ACC112 (cell line): ENCODE measurements around the gene GLO1.

Source experiments
- H2AFZ ChIP-seq: fragments of 200-600 bp; sonication (generic); one replicate; pipeline ENCODE4 v1.6.0; 2017; ENCODE audit warnings: antibody characterized with exemption, low read length; ENCODE audit not compliant: unreplicated experiment
- H3K27ac ChIP-seq: fragments of 200-600 bp; sonication (generic); 2 replicates; pipeline ENCODE4 v1.5.1; 2014; ENCODE audit warnings: low read depth, mild to moderate bottlenecking, antibody characterized with exemption, low read length, moderate library complexity
- H3K27me3 ChIP-seq: fragments of 200-600 bp; sonication (generic); 2 replicates; pipeline ENCODE4 v1.6.1; 2014; ENCODE audit warnings: mild to moderate bottlenecking, antibody characterized with exemption, low read length, moderate library complexity, mixed read lengths; ENCODE audit not compliant: insufficient read depth
- H3K36me3 ChIP-seq: fragments of 200-600 bp; sonication (generic); 2 replicates; pipeline ENCODE4 v1.6.1; 2016; ENCODE audit warnings: mild to moderate bottlenecking, antibody characterized with exemption, low read length, moderate library complexity, mixed read lengths; ENCODE audit not compliant: insufficient read depth
- H3K4me1 ChIP-seq: fragments of 200-600 bp; sonication (generic); one replicate; pipeline ENCODE4 v1.6.1; 2016; ENCODE audit warnings: low read length, mixed read lengths; ENCODE audit not compliant: insufficient read depth, unreplicated experiment, control insufficient read depth
- H3K4me3 ChIP-seq: fragments of 200-600 bp; sonication (generic); 2 replicates; pipeline ENCODE4 v1.5.1; 2014; ENCODE audit warnings: mild to moderate bottlenecking, low read depth, low read length
- H3K79me2 ChIP-seq: fragments of 200-600 bp; sonication (generic); one replicate; pipeline ENCODE4 v1.6.0; 2016; ENCODE audit warnings: low read length; ENCODE audit not compliant: control insufficient read depth, unreplicated experiment, insufficient read depth

Gene GLO1

DNA sequence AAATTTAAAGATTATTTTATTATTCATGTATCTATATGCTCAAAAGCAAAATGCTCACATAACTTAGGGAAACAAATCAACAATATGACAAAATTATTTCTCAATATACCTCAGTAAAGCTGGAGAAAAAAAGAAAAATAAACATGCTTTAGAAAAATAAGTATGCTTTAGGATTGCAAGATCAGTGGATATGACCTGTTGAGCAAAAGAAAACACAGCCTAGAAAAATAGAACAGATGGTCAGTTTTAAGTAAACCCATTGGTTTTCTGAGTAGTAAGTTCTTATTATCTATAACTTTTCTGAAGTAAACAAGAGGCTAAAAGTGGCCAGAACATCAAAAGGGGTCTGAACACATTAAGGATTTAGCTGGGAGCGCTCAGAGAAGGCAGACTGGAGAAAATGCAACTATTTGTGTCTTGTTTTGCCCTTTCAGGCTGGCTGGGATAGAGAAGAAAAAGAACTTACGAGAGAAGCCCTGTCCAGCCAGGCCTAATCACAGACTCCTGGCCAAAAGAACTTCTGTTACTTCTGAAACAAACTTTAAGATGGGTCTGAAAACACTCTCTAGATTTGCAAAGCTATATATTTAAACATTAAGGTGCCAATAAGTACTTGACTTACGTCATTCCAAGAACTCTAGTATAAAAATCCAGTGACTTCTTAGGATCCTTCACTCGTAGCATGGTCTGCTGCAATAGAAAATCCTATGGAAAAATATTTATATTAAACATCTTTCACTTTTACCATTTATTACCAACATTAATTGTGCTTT lies 16.5 kb downstream of the GLO1 start:
- Histone ChIP-seq H3K36me3 (peaks cover 23% of the 10 kb centered on the region), H3K4me3 (no peak overlapping the region), H3K79me2 (peaks cover 50% of the 10 kb centered on the region), H2AFZ (no peak overlapping the region), H3K27me3 (no peaks in the 10 kb centered on the region), H3K4me1 (peaks cover 5% of the 10 kb centered on the region), H3K27ac (no peak overlapping the region)

DNA sequence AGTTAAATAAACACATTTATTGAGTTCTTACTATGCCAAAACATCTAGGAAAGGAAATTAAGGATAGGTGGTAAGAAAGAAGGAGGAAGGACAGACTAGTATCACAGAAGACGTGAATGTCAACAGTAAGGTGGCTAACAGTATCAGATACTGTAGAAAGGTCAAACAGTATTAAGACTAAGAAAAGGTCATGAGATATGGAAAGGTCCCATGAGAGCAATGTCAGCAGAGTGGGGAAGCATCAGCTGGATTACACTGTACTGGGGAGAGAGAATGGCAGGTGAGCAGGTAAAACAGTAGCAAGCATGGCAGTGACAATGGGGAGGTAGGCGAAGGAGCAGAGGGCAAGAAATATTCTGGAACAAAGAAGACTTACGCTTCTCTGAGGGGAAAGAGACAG lies 18.0 kb downstream of the GLO1 start:
- peaks cover 39% of the 10 kb centered on the region for H3K79me2 ChIP-seq

DNA sequence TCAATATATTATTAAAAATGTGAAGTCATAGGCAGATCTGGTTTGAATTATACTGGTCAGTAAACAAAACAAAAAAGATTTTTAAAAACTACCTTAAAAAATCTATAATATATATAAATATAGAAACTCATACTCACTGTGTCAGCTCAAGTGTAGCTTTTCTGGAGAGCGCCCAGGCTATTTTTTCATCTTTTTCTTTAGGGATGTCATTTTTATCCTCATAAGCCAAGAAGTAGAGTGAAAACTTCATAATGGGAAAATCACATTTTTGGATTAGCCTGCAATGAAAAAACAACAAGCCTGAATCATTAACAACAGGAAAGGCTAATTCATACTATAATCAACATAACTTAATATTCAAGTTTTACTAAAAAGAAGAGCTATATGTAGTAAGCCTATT lies 18.7 kb downstream of the GLO1 start:
- peaks cover 25% of the 10 kb centered on the region for H3K36me3 ChIP-seq
- no peak overlapping the region for H2AFZ ChIP-seq
- H3K4me1 ChIP-seq: peaks cover 5% of the 10 kb centered on the region
- no peaks in the 10 kb centered on the region for H3K27me3 ChIP-seq
- no peak overlapping the region for H3K27ac ChIP-seq
- H3K79me2 ChIP-seq: peaks cover 34% of the 10 kb centered on the region
- no peak overlapping the region for H3K4me3 ChIP-seq

More for the DNA sequence above, 18.0 kb downstream of the GLO1 start:
- Histone ChIP-seq H3K4me3 (no peak overlapping the region), H3K27me3 (no peaks in the 10 kb centered on the region), H3K27ac (no peak overlapping the region), H2AFZ (no peak overlapping the region), H3K4me1 (peaks cover 5% of the 10 kb centered on the region), H3K36me3 (peaks cover 25% of the 10 kb centered on the region)

DNA sequence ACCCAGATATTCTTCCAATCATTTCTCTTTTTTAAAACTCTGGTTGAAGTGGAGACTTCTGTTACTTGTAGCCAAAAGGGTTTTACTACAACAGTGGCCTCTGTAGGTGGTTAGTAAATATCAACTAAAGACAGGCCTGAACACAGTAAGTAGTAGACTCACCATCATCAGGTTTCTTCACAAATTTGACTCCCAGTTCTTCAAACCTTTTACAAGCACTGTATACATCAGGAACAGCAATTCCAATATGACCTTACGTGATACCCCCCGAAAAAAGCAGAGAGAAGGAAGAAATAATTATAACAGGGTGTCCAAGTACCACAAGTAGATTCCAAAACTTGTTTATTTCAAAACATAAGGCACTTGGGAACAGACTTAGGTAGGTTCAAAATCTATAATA lies 21.1 kb downstream of the GLO1 start:
- Histone ChIP-seq H3K36me3 (peaks cover 30% of the 10 kb centered on the region), H3K27me3 (no peaks in the 10 kb centered on the region), H2AFZ (no peak overlapping the region), H3K79me2 (peaks cover 12% of the 10 kb centered on the region), H3K4me1 (peaks cover 5% of the 10 kb centered on the region), H3K4me3 (no peak overlapping the region), H3K27ac (no peak overlapping the region)

DNA sequence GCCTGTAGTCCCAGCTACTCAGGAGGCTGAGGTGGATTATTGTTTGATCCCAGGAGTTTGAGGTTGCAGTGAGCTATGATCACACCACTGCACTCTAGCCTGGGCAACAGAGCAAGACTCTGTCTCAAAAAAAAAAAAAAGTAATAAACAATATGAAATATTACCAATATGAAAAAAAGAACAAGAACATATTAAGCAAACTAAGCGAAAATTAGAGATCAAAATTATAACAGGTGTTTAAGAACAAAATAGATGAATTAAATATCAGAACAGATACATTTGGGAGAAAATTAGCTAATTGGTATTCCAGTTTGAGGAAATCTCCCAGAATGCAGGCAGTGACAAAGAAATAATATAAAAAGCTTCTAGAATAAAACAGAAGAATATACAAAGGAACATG lies 23.3 kb downstream of the GLO1 start:
- Histone ChIP-seq H3K4me3 (no peak overlapping the region), H2AFZ (no peak overlapping the region), H3K27me3 (no peaks in the 10 kb centered on the region), H3K79me2 (no peaks in the 10 kb centered on the region), H3K4me1 (no peaks in the 10 kb centered on the region), H3K27ac (no peak overlapping the region), H3K36me3 (peaks cover 37% of the 10 kb centered on the region)

DNA sequence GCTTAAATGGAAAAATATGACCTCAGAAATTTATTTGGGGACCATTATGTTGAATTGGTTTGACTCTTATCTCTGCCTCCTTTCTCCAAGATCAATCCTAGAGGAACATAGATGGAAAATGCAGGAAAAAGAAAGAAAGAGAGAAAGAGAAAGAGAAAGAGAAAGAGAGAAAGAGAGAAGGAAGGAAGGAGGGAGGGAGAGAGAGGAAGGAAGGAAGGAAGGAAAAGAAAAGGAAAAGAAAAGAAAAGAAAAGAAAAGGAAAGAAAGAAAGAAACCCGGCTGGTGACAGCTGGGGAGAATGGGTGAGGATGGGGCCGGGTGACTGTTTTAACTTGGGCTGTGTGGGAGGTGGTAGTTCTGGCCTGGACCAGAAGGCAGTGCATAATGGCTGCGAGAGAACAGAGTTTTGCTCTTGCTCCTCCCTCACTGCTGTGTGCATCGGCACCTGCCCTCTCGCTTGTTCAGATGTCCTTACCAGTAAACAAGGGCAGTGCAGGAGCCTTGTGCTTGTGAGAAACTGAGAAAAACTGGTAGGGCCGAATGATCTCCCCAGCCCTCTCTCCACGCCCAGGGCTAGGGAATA lies 24.7 kb downstream of the GLO1 start:
- Histone ChIP-seq H3K27ac (no peak overlapping the region), H2AFZ (no peak overlapping the region), H3K4me1 (no peaks in the 10 kb centered on the region), H3K27me3 (no peaks in the 10 kb centered on the region), H3K4me3 (no peak overlapping the region), H3K36me3 (peaks cover 32% of the 10 kb centered on the region), H3K79me2 (no peaks in the 10 kb centered on the region)

DNA sequence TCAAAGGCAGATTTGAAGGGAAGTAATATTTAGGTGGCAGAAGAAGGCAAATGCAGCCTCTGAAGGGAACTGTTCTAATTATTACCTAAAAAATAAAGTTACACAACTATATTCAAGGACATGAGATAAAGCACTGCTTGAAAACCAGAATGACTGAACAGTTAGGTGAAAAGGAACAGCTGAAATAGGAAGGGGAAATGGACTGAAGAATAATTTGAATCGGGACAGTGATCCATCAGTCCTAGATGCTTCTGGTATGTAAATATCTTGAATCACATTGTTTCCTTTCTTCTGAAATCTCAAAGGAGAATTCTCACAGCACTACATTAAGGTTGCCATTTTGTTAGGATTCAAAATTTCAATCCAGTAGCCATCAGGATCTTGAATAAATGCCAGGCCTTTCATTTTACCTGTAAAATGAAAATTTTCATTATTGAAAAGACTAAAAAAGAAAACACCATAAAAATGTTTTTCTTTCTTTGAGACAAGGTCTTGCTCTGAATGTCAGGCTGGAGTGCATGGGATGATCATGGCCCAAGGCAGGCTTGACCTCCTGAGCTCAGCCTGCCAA lies 25.9 kb downstream of the GLO1 start:
- no peaks in the 10 kb centered on the region for H3K79me2 ChIP-seq
- H3K27me3 ChIP-seq: no peaks in the 10 kb centered on the region
- H2AFZ ChIP-seq: no peak overlapping the region
- peaks cover 25% of the 10 kb centered on the region for H3K36me3 ChIP-seq
- no peaks in the 10 kb centered on the region for H3K4me1 ChIP-seq
- no peak overlapping the region for H3K27ac ChIP-seq
- H3K4me3 ChIP-seq: no peak overlapping the region

DNA sequence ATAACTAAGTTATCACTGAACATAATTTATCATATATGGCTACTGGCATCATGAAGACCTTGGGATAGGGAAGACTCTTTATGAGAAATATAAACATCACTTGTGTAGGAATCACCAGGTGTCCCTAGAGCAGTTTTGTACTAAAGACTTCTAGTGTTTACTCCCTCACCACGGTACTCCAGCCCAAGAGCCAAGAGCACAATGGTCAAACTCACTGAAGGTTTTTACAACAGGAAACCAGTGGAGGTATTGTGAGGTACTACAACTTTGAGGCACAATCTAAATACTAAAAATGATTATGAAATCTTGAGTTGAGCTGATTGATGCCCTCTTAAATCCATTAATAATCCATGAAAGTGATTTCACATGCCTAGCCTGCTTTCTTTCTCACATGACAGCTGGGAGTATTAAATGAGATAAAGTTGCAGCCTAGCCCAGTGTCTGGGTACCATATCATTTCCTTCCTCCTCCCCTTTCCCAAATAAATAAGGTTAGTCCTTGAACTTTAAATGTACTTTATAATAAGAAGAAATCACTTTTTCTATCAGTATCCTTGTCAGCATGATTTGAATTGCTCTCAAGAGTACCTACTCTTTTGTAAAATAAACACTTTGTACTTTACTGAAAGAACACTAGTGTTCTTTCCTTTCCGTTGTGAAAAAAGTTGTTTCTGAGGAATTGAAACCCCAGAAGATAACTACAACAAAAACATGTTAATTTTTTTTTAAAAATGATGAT lies 26.5 kb downstream of the GLO1 start:
- H3K4me1 ChIP-seq: no peaks in the 10 kb centered on the region
- H3K27me3 ChIP-seq: no peaks in the 10 kb centered on the region
- no peaks in the 10 kb centered on the region for H3K79me2 ChIP-seq
- no peak overlapping the region for H3K27ac ChIP-seq
- H3K4me3 ChIP-seq: no peak overlapping the region
- H2AFZ ChIP-seq: no peak overlapping the region
- peaks cover 19% of the 10 kb centered on the region for H3K36me3 ChIP-seq

DNA sequence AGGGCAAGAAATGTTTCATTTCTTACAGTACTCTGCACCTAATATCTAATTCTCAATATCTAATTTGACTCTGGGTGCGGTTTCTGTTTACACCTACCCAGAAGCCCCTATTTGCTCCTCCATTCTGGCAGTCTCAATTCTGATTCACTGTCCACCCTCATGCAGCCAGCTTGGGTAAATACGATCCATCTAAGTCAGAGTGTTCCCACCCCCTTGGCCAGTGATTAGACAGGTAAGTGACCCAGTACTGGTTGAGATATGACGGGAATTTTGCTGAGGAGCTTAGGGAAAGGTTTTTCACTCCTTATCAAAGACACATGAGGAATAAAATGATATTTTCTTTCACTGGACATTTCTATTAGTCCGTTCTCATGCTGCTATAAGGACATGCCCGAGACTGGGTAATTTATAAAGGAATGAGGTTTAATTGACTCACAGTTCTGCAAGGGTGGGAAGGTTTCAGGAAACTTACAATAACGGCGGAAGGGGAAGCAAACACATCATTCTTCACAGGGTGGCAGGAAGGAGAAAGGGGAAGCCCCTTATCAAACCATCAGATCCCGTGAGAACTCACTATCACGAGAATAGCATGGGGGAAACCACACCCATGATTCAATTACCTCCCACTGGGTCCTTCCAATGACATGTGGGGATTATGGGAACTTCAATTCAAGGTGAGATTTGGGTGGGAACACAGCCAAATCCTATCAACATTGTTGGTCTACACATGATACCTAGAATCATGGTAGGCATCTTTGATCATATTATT lies 29.4 kb downstream of the GLO1 start:
- Histone ChIP-seq H3K27ac (no peak overlapping the region), H2AFZ (no peak overlapping the region), H3K36me3 (peaks cover 18% of the 10 kb centered on the region), H3K4me3 (no peak overlapping the region), H3K4me1 (no peaks in the 10 kb centered on the region), H3K79me2 (no peaks in the 10 kb centered on the region), H3K27me3 (no peaks in the 10 kb centered on the region)

DNA sequence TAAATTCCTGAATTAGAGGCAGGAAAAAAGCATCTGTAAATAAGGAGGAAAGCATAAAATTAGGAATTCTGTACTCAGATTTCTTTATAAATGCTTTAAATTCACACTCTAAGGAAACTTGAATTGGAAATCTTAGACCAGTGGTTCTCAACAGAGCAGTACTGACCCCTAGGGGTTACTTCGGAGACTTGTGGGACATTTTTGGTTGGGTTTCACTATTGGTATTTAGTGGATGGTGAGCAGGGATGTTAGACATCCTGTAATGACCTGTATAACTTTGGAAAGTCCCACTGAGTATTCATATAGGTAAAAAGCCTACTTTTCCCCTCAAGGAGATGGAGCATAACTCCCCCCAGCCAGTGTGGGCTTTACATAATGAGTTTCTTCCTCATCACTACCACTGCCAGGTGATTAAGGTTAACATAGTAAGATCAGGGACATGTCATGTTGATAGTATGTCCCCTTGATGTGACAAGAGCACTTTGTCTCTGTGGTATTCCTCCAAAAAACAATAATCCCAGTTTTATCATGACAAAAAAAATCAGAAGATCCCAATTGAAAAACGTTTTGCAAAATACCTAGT lies 31.0 kb downstream of the GLO1 start:
- H3K36me3 ChIP-seq: peaks cover 13% of the 10 kb centered on the region
- H3K27ac ChIP-seq: no peak overlapping the region
- no peaks in the 10 kb centered on the region for H3K27me3 ChIP-seq
- no peak overlapping the region for H2AFZ ChIP-seq
- no peak overlapping the region for H3K4me3 ChIP-seq
- H3K4me1 ChIP-seq: no peaks in the 10 kb centered on the region
- H3K79me2 ChIP-seq: no peaks in the 10 kb centered on the region
